Bone marrow (tissue), 2 donors: ENCODE measurements around the gene BARX2.
"Not testable (repeated sequence)": the region's sequence is repeated elsewhere in the genome, so short reads cannot be mapped to it uniquely, and the experiment has no call there.

ENCODE experiments used
- DNase-seq, 2 donors: peaks; one replicate each; lab custom pipeline; 2025; lab: John Stamatoyannopoulos, UW

The BARX2 gene

GRCh38 chr11:129375751-129376657 lies at the start of gene BARX2:
Gene BARX2, plus strand, starts transcription at chr11:129375848. Its CDS starts 188 bp downstream, at chr11:129376036.
- DNase-seq = no peak

- no peak for DNase-seq
Measured at GRCh38 chr11:129326921-129327320, 48.7 kb upstream of the BARX2 start.

- not testable (repeated sequence) for DNase-seq
Measured at GRCh38 chr11:129327708-129328107, 47.9 kb upstream of the BARX2 start.

- no peak for DNase-seq
Measured at GRCh38 chr11:129328756-129329155, 46.9 kb upstream of the BARX2 start.

GRCh38 chr11:129331217-129331616 lies 44.4 kb upstream of the BARX2 start:
- no peak for DNase-seq

GRCh38 chr11:129331871-129332274 lies 43.8 kb upstream of the BARX2 start:
- peak; percentile 9 to 22 for DNase-seq

- DNase-seq = no peak
Measured at GRCh38 chr11:129333873-129334272, 41.8 kb upstream of the BARX2 start.

- not testable (repeated sequence) for DNase-seq
Measured at GRCh38 chr11:129344301-129344940, 31.2 kb upstream of the BARX2 start.

GRCh38 chr11:129346916-129347315 lies 28.7 kb upstream of the BARX2 start:
- no peak for DNase-seq

GRCh38 chr11:129348813-129349212 lies 26.8 kb upstream of the BARX2 start:
- no peak for DNase-seq

GRCh38 chr11:129352676-129353075 lies 23.0 kb upstream of the BARX2 start:
- DNase-seq = no peak

GRCh38 chr11:129354691-129355090 lies 21.0 kb upstream of the BARX2 start:
- no peak for DNase-seq

GRCh38 chr11:129359748-129360147 lies 15.9 kb upstream of the BARX2 start:
- no peak for DNase-seq

- peak; percentile 25 to 48 for DNase-seq
Measured at GRCh38 chr11:129364143-129364654, 11.4 kb upstream of the BARX2 start.

- DNase-seq = no peak
Measured at GRCh38 chr11:129365816-129366215, 9.8 kb upstream of the BARX2 start.

- no peak for DNase-seq
Measured at GRCh38 chr11:129366737-129367597, 8.7 kb upstream of the BARX2 start.

GRCh38 chr11:129368889-129369672 lies 6.6 kb upstream of the BARX2 start:
- no peak for DNase-seq

- DNase-seq = no peak
Measured at GRCh38 chr11:129370715-129371114, 4.9 kb upstream of the BARX2 start.

GRCh38 chr11:129372609-129373488 lies 2.8 kb upstream of the BARX2 start:
- DNase-seq = no peak

GRCh38 chr11:129373489-129373953 lies 2.1 kb upstream of the BARX2 start:
- DNase-seq = no peak
